Measurements from ENCODE around the gene GNG7. TPM values are rescaled to one million over a fixed set of nuclear protein-coding genes. Genes with fewer than 3 reads are reported as not detected.
"Not testable (repeated sequence)": the region's sequence is repeated elsewhere in the genome, so short reads cannot be mapped to it uniquely, and the experiment has no call there.

GNG7 gene
- total RNA-seq, 1 donor from 2014 or later, result 8.5 TPM

DNA sequence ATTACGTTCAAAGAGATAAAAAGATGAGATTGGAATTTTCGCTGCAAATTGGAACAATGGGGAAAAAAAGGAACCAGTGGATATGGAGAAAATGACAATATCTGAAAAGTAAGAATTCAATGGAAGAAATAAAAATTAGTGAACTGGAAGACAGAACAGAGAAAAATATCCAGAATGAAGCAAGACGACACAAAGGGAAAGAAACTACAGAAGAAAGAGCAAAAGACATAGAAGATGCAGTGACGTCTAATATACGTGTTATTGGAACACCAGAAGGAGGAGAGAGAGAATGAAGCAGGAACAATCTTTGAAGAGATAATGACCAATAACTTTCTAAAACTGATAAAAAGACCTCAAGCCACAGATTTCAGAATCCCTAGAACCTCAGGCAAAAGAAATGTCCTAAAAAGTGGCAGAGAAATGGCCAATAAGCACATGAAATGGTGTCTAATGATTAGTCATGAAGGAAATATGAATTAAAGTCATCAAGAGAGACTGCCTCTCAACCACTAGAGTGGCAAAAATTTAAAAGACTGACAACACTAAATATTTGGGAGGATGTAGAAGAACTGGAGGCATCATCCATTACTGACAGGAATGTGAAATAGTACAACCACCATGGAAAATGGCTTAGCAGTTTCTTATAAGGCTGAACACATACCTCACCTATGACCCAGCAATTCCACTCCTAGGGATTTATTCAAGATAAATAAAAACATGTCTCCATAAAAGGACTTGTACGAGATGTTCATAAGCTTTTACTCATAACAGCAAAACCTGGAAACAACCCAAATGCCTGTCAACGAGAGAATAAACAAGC is 170.0 kb downstream of the GNG7 start:
- Mint-ChIP-seq H3K27ac (no peak overlapping the region), H3K36me3 (peaks cover 7% of the 10 kb centered on the region), H3K27me3 (ENCODE audit: low read depth) (no peaks in the 10 kb centered on the region), H3K4me1 (peaks cover 35% of the 10 kb centered on the region), H3K9me3 (peaks cover 6% of the 10 kb centered on the region), H3K4me3 (no peak overlapping the region)
- no peak for DNase-seq (ENCODE audit: low spot score in 2 of 2, unreplicated experiment in 2 of 2)
- TF ChIP-seq, protein P1, sequence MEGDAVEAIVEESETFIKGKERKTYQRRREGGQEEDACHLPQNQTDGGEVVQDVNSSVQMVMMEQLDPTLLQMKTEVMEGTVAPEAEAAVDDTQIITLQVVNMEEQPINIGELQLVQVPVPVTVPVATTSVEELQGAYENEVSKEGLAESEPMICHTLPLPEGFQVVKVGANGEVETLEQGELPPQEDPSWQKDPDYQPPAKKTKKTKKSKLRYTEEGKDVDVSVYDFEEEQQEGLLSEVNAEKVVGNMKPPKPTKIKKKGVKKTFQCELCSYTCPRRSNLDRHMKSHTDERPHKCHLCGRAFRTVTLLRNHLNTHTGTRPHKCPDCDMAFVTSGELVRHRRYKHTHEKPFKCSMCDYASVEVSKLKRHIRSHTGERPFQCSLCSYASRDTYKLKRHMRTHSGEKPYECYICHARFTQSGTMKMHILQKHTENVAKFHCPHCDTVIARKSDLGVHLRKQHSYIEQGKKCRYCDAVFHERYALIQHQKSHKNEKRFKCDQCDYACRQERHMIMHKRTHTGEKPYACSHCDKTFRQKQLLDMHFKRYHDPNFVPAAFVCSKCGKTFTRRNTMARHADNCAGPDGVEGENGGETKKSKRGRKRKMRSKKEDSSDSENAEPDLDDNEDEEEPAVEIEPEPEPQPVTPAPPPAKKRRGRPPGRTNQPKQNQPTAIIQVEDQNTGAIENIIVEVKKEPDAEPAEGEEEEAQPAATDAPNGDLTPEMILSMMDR (IDR thresholded peaks at IDR 0.05; ENCODE audit: unreplicated experiment), result no peak

DNA sequence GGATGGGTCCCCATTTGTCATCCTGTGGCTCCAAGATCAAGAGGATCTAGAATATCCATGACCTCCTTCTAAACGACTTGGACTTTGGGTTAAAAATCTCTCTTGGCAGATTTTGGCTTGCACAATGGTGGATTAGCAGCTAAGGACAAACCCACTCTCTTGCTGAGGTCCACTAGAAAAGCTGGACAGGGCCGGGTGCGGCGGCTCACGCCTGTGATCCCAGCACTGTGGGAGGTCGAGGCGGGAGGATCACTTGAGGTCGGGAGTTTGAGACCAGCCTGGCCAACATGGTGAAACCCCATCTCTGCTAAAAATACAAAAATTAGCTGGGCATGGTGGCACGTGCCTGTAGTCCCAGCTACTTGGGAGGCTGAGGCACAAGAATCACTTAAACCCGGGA is 172.6 kb downstream of the GNG7 start:
- peaks cover 27% of the 10 kb centered on the region for H3K4me1 Mint-ChIP-seq
- not testable (repeated sequence) for H3K27ac Mint-ChIP-seq; H3K36me3 Mint-ChIP-seq; DNase-seq (ENCODE audit: low spot score in 2 of 2, unreplicated experiment in 2 of 2); H3K27me3 Mint-ChIP-seq (ENCODE audit: low read depth); H3K4me3 Mint-ChIP-seq; H3K9me3 Mint-ChIP-seq

DNA sequence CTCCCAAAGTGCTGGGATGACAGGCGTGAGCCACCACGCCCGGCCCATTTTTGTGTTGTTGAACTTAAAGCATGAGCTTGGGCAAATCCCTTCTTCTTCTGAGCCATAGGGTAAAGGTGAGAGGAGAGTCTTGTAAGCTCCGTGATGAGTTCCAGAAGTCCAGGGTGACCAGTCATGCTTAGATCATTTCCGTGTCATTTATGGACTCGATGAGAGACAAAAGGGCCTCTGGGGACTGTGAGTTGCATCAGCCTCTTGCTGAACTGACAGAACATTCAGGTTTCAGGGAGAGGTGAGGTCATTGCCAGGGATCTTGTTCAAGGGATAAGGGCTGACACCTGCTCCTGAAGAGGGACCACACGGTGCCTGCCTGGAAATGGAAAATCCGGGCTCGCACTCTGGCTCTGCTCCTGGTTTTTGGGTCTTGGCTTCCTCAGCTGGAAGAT is 173.0 kb downstream of the GNG7 start:
- Mint-ChIP-seq H3K27me3 (ENCODE audit: low read depth) (no peaks in the 10 kb centered on the region), H3K4me1 (peaks cover 26% of the 10 kb centered on the region), H3K36me3 (peaks cover 7% of the 10 kb centered on the region), H3K9me3 (peaks cover 6% of the 10 kb centered on the region), H3K4me3 (no peak overlapping the region), H3K27ac (peak overlapping the region; percentile 25)
- TF ChIP-seq, protein P1 (IDR thresholded peaks at IDR 0.05; ENCODE audit: unreplicated experiment), result no peak
- DNase-seq (ENCODE audit: low spot score in 2 of 2, unreplicated experiment in 2 of 2), result no peak

DNA sequence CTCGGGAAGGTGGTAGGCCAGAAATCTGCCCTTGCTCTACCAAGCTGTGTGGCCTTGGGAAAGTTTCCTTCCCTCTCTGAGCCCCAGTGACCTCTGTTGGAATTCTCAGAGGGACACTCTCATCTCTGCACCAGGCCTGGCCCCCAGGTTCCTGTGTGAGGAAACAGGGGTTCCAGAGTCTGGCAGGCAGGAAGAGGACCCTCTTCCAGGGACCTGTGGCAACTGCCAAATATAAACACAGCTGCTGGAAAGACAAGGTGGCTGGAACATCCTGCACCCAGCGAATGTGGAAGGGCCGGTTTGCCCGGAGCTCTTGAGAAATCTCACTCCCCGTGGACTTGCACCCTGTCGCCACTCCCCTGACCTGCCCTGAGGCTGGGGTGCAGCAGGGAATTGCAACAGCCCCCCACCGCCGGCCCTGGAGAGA is 173.8 kb downstream of the GNG7 start:
- DNase-seq (ENCODE audit: low spot score in 2 of 2, unreplicated experiment in 2 of 2), result no peak
- peaks cover 7% of the 10 kb centered on the region for H3K36me3 Mint-ChIP-seq
- H3K4me1 Mint-ChIP-seq, result peaks cover 27% of the 10 kb centered on the region
- TF ChIP-seq, protein P1 (IDR thresholded peaks at IDR 0.05; ENCODE audit: unreplicated experiment), result no peak
- no peak overlapping the region for H3K4me3 Mint-ChIP-seq
- no peak overlapping the region for H3K27ac Mint-ChIP-seq
- H3K9me3 Mint-ChIP-seq, result peaks cover 6% of the 10 kb centered on the region
- no peaks in the 10 kb centered on the region for H3K27me3 Mint-ChIP-seq (ENCODE audit: low read depth)

DNA sequence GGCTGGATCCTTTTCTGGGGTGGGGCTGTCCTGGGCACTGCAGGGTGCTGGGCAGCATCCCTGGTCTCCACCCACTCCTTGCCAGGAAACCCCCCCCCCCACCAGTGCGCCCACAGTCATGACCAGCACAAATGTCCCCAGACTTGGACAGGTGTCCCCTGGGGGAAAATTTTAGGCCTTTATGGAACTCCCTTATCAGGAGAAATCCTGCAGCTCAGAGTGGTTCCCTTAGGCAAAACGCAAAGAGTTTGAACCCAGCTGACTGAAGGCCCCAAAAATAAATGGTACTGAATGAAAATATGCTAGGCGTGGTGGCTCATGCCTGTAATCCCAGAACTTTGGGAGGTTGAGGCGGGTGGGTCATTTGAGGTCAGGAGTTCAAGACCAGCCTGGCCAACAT is 174.8 kb downstream of the GNG7 start:
- Mint-ChIP-seq H3K36me3 (peaks cover 7% of the 10 kb centered on the region), H3K4me1 (peaks cover 25% of the 10 kb centered on the region), H3K9me3 (peaks cover 6% of the 10 kb centered on the region), H3K27me3 (ENCODE audit: low read depth) (no peaks in the 10 kb centered on the region), H3K27ac (no peak overlapping the region), H3K4me3 (no peak overlapping the region)
- DNase-seq (ENCODE audit: low spot score in 2 of 2, unreplicated experiment in 2 of 2), result no peak
- TF ChIP-seq, protein P1 (IDR thresholded peaks at IDR 0.05; ENCODE audit: unreplicated experiment), result no peak

DNA sequence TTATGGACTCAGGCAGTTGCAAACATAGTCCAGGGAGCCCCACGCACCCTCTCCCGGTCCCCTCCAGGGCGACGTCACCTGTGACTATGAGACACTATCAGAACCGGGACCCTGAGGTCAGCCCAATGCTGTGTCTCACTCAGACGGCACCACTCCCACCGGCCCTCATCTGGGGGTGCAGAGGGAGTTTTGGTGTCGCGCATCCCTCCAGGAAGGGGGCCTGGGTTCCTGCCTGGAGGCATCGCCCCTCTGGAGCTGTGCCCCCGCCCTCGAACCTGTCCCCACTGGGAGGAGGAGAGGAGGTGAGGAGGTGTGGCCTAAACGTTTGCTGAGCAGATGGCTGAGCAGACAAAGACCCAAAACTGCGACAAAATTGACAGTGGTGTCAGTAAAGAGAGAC is 175.3 kb downstream of the GNG7 start:
- no peak for DNase-seq (ENCODE audit: low spot score in 2 of 2, unreplicated experiment in 2 of 2)
- Mint-ChIP-seq H3K4me1 (peaks cover 28% of the 10 kb centered on the region), H3K27me3 (ENCODE audit: low read depth) (no peaks in the 10 kb centered on the region), H3K4me3 (no peak overlapping the region), H3K36me3 (peaks cover 1% of the 10 kb centered on the region), H3K27ac (no peak overlapping the region), H3K9me3 (peaks cover 2% of the 10 kb centered on the region)
- TF ChIP-seq, protein P1 (IDR thresholded peaks at IDR 0.05; ENCODE audit: unreplicated experiment), result no peak
